Daoy (cell line): Measurements from ENCODE around the gene AKAP8L. TPM values are rescaled to one million over a fixed set of nuclear protein-coding genes. Genes with fewer than 3 reads are reported as not detected.

Experiments used
- DNase-seq: peaks from one replicate; pipeline ENCODE4 v3.0.0-alpha.2; 2015; ENCODE audit warnings: low read depth
- total RNA-seq: library from RNA; depleted of rRNA; stranded (reverse); fragments of >200 nt; shearing (Covaris generic); gene quantifications from 2 replicates; pipeline ENCODE4 v1.2.3, GENCODE V29; 2014

AKAP8L gene
- total RNA-seq, 1 experiment from 2014 or later, result 59.0 TPM

DNA sequence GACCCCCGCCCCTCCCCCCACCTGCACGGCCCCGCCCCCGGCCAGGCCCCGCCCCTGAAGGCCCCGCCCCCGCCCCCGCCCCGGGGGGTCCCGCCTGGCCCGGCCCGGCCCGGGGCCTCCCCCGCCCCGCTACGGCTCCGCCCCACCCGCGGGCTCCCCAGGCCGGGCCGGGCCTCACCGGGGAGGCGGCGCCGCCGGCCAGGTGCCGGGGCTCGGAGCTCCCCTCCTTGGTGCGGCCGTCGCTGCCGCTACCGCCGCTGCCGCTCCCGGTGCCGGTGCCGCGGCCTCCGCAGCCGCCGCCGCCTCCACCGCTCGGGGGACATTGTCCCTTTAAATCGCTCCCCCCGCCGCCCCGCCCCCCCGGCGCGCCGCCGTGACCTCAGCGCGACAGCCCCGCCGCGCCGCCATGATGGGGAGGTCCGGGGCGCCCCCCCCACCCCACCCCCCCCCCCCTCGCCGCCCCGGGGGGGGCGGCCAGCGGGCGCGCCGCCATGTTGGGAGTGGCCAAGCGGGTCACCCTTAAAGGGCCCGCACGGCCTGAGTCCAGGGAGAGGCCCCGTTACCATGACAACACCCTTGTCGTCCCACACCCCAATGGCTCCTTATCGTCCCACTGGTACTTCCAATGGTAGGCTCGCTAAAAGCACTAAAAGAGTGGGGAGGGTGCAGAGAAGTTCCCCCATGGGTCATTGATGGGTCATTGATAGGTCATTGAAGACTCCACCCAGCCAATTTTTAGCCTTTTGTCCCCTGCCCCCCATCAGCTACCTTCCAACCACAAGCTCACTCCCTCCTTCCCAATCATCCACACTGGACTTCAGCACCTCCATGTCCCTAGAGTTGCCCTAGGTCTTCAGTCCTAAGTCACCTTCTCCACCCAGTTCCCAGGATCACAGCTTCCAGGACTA, 31.1 kb upstream of the AKAP8L start, which contains the start of gene WIZ:
Gene WIZ, minus strand, starts transcription at position 337 of the 908 bp plus-strand sequence. CDS start 1,649 bp downstream, outside the sequence.
- DNase-seq, result peak; percentile 87

- DNase-seq, result no peak
Measured at GRCh38 chr19:15448778-15449619, 30.2 kb upstream of the AKAP8L start.

DNA sequence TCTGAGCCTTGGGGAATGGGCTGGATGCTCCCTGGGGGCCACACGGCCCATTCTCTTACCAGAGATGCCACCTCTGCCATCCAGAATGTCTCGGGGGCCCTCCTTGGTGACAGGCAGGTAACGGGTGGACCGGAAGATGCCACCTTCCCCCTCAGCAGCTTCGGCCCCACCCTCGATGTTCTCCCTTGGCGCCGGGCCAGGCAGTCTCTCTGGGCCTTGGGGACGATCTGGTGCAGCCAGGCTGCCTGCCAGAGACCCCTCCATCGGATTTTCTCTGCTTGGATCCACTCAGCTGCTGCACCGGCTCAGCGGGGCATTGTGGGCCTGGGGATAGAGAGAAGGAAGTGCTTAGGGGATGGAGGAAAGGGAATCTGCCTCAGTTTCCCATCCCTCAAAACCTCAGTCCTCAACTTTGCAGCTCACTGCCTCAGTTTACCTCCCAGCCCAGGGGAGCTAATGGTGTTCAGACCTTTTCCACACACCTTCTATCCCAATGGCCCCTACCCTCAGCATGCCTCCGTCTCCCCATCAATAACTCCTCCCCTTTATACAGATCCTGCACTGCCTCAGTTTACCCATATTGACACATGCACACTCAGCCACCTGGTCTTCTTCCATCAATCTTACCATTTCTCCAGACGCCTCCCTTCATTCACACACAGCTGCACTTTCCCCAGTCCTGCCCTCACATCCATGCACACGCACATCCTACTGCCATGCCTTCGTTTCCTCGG, 29.4 kb upstream of the AKAP8L start:
- no peak for DNase-seq

DNA sequence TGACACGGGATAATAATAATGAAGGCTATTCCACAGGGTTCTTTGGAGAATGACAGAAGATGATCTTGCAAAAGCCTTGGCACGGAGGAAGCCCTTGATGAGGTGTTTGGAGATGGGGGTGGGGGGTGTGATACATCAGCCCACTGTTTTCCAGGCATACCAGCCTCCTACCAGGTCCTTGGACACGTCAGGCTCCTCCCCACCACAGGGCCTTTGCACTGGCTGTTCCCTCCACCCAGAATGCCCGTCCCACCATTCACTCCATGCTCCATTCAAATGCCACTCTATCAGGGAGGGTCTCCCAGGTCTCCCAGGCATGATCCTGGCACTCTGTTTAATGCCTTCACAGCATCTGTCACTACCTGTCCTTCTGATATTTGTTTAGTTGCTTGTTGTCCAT, 28.3 kb upstream of the AKAP8L start:
- no peak for DNase-seq

GRCh38 chr19:15445807-15446376, 27.1 kb upstream of the AKAP8L start:
- no peak for DNase-seq

- no peak for DNase-seq
Measured at GRCh38 chr19:15445227-15445605, 26.4 kb upstream of the AKAP8L start.

GRCh38 chr19:15444505-15445226, 25.9 kb upstream of the AKAP8L start:
- no peak for DNase-seq

- no peak for DNase-seq
Measured at GRCh38 chr19:15443838-15444237, 25.1 kb upstream of the AKAP8L start.

DNA sequence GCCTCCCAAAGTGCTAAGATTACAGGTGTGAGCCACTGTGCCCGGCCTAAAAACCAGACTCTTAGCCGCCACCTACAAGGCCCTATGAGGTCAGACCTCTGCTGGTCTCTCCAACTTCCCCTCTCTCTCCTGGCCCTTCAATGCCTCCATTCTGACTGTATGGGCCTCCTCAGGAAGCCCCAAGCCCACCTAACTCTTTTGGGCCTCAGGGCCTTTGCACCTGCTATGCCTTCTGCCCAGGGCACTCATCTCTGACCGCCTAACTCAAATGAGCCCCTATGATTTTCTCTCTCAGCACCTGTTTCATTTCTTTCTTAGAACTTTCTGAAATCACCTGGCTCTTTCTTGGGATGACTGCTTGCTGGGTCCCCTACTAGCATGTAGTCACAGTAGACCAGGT, 24.5 kb upstream of the AKAP8L start:
- no peak for DNase-seq

DNA sequence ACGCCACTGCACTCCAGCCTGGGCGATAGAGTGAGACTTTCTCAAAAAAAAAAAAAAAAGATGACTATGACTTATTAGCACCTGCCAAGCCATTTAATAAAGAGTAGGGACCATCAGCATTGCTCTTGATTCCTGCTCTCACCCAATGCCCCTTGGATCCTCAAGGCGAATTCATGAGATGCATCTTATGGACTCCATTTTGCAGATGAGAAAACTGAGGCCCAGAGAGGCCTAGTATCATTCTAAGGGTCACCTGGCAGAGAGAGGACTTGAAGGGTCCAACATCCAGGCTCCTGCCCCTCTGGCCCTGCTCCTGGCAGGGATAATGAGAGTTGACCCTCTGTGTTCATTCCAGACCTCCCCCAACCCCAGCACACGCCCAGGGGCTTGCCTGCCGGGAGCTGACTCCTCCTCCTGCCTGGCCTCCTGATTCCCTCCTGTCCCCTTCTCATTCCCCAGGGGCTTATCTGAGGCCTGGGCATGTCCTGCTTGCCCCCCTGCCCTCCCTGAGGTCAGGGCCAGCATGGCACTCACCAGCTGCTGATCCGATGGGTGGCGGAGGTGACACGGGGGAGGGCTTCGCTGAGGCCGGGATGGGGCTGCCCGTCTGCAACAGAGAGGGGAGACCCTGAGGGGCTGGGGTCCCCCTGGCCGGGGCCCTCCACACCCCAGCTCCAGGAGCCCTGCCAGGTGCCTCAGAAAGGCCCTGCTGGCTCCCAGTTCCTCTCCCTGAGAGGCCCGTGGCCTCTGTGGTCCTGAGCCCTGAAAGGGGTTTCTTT, 23.5 kb upstream of the AKAP8L start:
- no peak for DNase-seq

GRCh38 chr19:15441317-15441716, 22.5 kb upstream of the AKAP8L start:
- DNase-seq, result no peak

DNA sequence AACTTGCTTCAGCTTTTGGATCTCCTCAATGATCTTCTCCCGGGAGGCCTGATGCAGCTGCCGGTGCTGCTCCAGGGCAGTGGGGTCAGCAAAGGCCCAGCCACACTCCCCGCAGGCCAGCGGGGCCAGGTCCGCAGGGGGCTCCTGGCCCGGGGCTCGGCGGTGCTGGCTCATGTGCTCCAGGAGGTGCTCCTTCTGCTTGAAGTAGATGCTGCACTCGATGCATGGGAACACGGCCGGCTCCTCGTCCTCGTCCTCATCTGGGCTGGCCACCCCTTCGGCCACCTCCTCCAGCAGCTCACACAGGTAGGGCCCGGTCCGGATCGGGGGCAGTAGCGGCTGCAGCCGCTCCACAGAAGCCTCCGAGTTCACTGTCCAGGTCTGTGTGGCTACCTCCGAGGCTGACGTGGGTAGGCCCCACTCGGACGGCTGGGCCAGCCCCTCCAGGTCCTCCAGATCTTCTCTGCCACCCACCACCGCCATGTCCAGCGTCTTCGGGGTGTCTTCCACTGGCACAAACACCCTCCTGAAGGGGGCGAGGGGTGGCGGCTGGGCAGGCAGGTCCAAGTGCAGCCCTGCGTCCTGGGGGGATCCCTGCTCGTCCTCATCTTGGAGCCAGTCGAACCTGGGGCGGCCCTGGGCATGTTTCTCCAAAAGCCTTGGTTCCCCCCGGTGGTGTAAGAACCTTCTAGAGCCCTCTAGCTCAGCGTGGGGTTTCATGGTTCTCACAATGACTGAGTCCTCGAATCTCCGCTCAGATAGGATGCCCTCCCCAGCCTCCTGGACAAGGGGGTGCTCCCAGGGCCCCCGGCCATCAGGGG, 21.2 kb upstream of the AKAP8L start:
- no peak for DNase-seq

DNA sequence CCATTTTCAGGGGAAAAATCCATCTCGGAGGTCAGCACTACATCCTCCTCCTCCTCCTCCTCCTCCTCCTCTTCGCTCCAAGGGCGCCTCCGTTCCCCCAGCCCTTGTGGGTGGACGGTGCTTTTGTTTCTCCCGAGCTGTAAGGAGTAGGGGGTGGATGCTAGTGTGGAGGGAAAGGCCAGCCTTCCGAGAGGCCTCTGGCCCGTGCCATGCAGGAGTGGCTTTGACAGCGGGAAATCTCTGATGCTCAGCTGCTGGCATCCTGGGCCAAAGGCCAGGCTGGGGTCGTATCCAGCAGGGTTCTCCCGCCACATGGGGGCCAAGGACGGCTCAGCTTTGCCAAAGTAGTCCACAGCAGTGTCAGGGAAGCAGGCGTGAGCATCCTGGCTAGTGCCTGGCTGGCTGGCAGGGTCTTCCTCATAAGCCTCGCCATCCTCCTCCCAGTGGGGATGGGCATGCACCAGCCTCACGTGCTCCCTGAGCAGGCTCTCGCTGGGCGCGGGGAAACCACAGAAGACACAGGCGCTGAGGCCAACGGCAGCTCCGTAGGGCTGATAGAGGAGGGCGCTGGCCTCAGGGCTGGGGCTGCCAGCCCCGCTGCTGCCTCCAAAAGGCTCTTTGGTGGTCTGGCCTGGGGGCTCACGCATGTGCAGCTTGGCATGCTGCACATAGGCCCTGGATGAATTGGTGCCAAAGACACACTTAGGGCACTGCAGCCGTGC, 20.5 kb upstream of the AKAP8L start:
- no peak for DNase-seq

GRCh38 chr19:15438577-15438976, 19.8 kb upstream of the AKAP8L start:
- no peak for DNase-seq

DNA sequence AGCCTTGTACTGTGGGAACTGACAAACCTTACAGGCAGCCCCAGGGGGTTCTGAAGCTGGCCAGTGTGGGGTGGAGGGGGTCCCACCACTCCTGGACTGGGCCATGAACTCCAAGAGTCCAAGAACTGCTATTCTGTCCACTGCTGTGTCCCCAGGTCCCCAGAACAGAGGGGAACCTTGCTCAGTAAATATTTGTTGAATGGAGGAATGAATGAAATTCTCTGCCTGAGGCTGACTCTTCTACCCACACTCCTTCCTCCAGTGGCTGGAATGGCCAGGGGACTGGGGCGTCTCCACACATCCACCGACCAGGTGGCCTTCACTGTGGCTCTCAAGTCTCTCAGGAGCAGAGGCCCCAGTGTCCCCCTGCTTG, 19.3 kb upstream of the AKAP8L start:
- no peak for DNase-seq

DNA sequence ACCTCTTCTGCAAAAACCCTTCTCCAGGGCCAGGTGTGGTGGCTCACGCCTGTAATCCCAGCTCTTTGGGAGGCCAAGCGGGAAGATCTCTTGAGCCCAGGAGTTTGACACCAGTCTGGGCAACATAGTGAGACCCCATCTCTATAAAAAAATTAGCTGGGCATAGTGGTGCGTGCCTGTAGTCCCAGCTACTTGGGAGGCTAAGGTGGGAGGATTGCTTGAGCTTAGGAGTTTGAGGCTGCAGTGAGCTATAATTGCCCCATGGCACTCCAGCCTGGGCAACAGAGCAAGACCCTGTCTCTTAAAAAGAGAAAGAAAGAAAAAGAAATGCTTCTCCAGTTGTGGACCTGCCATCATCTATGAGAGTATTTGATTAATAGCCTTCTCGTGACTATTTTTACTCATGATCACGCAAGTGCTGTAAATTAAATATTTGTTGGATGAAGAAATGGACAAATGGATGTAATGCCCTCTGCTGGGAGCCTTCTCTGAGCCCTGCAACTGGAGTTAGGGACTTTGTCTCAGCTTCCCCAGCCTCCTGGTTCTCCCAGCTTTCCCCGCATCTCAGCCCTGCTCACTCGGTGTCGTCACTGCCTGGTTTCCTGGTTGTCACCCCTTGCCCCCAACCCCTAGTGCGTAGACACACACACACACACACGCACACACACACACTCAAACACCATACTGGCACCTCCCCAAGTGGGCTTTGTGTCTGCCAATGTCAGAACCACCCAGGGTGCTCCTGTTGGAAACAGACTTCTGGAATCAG, 18.8 kb upstream of the AKAP8L start:
- no peak for DNase-seq

DNA sequence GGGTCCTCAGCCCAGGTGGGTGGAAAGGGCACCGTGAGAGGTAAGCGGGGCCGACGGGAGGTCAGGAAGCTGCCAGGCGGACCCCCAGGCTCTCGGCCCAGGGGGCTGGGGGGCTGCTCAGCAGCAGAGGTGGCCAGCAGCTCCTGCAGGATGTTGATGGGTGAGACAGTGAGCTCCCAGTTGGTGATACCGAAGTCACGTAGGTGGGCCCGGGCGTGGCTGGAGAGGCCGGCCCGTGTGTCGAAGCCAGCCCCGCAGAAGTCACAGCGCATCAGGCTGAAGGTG, 18.0 kb upstream of the AKAP8L start:
- DNase-seq, result no peak
